Measurements from ENCODE around the gene PPFIA2. TPM values are rescaled to one million over a fixed set of nuclear protein-coding genes. Genes with fewer than 3 reads are reported as not detected.

Gene PPFIA2
- total RNA-seq, 1 experiment from 2014 or later: not detected

- TF ChIP-seq EZH2 (IDR thresholded peaks at IDR 0.05; ENCODE audit: low read length, unreplicated experiment): no peak
- no peak for TF ChIP-seq EZH2phosphoT487 (IDR thresholded peaks at IDR 0.05; ENCODE audit: borderline replicate concordance, low read length)
- TF ChIP-seq CTCF (conservative IDR thresholded peaks at IDR 0.05; ENCODE audit: low read depth, low read length): no peak
Observed at GRCh38 chr12:81350309-81350708, 408.8 kb downstream of the PPFIA2 start.

GRCh38 chr12:81347404-81347803, 411.7 kb downstream of the PPFIA2 start:
- POLR2A ChIA-PET (ENCODE audit: unreplicated experiment): no interaction called here
- no peak for TF ChIP-seq EZH2 (IDR thresholded peaks at IDR 0.05; ENCODE audit: low read length, unreplicated experiment)
- no peak for TF ChIP-seq CTCF (conservative IDR thresholded peaks at IDR 0.05; ENCODE audit: low read depth, low read length)
- no peak for TF ChIP-seq EZH2phosphoT487 (IDR thresholded peaks at IDR 0.05; ENCODE audit: borderline replicate concordance, low read length)

More at GRCh38 chr12:81350309-81350708, 408.8 kb downstream of the PPFIA2 start:
- no peaks in the 10 kb centered on the region for H3K36me3 ChIP-seq (ENCODE audit: low read depth, low read length)
- H3K4me2 ChIP-seq (ENCODE audit: low read length): no peak overlapping the region
- BruUV-seq (replicated peaks): no TSS peak
- ChIA-PET CTCF (no interaction called here), POLR2A (ENCODE audit: unreplicated experiment) (no interaction called here)
- no peaks in the 10 kb centered on the region for H3F3A ChIP-seq (ENCODE audit: low read length, unreplicated experiment)
- no peak overlapping the region for H3K4me3 ChIP-seq (ENCODE audit: low read length)
- no peaks in the 10 kb centered on the region for H3K27me3 ChIP-seq (ENCODE audit: low read length)
- no peak overlapping the region for H3K9ac ChIP-seq (ENCODE audit: low read length)
- ATAC-seq: no peak
- no peak overlapping the region for H3K27ac ChIP-seq (ENCODE audit: low read length)
- H4K20me1 ChIP-seq (ENCODE audit: low read length): no peaks in the 10 kb centered on the region
- H3K4me1 ChIP-seq (ENCODE audit: insufficient read depth, low read length): no peaks in the 10 kb centered on the region
- no peak overlapping the region for H2AFZ ChIP-seq (ENCODE audit: low read length)
- no peaks in the 10 kb centered on the region for H3K79me2 ChIP-seq (ENCODE audit: low read length)
- intact Hi-C loops (cut with micrococcal nuclease): no loop called here
- H3K9me2 ChIP-seq (replicated peaks; ENCODE audit: low read length): no peaks in the 10 kb centered on the region
- no peak for DNase-seq
- H3K9me3 ChIP-seq (ENCODE audit: low read length): no peaks in the 10 kb centered on the region

DNA sequence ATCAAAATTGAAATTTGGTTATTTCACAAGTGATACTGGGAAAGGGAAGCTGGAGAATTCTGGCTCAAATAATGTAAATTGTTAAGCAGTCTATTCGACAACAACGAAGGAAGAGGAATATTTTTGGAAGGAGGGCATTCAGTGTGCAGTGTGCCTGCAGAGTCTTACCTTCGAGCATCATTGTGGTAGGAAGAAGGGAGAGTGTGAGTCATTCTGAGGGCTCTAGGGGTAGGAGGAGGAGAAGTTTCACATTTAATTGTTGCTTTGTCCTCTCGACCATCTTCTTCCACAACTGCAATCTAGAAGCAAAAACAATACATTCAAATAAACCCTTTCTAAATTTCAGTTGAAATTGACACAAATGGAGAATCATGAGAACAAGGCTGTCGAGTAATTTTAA, 418.2 kb downstream of the PPFIA2 start:
- Histone ChIP-seq H3K27me3 (ENCODE audit: low read length) (0 out of 2 replicates have a peak, but pooled peaks cover 6% of the 10 kb centered on the region), H3K9ac (ENCODE audit: low read length) (no peak overlapping the region), H4K20me1 (ENCODE audit: low read length) (no peaks in the 10 kb centered on the region), H3K9me2 (replicated peaks; ENCODE audit: low read length) (no peaks in the 10 kb centered on the region), H3K4me2 (ENCODE audit: low read length) (no peak overlapping the region), H3K36me3 (ENCODE audit: low read depth, low read length) (no peaks in the 10 kb centered on the region), H3K27ac (ENCODE audit: low read length) (no peak overlapping the region), H3K4me1 (ENCODE audit: insufficient read depth, low read length) (no peaks in the 10 kb centered on the region), H2AFZ (ENCODE audit: low read length) (no peak overlapping the region), H3K9me3 (ENCODE audit: low read length) (no peaks in the 10 kb centered on the region), H3K4me3 (ENCODE audit: low read length) (no peak overlapping the region), H3F3A (ENCODE audit: low read length, unreplicated experiment) (no peaks in the 10 kb centered on the region), H3K79me2 (ENCODE audit: low read length) (no peaks in the 10 kb centered on the region)
- no TSS peak for BruUV-seq (replicated peaks)
- DNase-seq: no peak
- ATAC-seq: no peak
- ChIA-PET POLR2A (ENCODE audit: unreplicated experiment) (no interaction called here), CTCF (no interaction called here)
- intact Hi-C loops (cut with micrococcal nuclease): no loop called here
- no peak for TF ChIP-seq CTCF (conservative IDR thresholded peaks at IDR 0.05; ENCODE audit: low read depth, low read length)

More at GRCh38 chr12:81347404-81347803, 411.7 kb downstream of the PPFIA2 start:
- DNase-seq: no peak
- no TSS peak for BruUV-seq (replicated peaks)
- no peaks in the 10 kb centered on the region for H3K79me2 ChIP-seq (ENCODE audit: low read length)
- no peaks in the 10 kb centered on the region for H3F3A ChIP-seq (ENCODE audit: low read length, unreplicated experiment)
- no peak overlapping the region for H3K9ac ChIP-seq (ENCODE audit: low read length)
- H4K20me1 ChIP-seq (ENCODE audit: low read length): no peaks in the 10 kb centered on the region
- intact Hi-C loops (cut with micrococcal nuclease): no loop called here
- no peak for ATAC-seq
- H3K9me2 ChIP-seq (replicated peaks; ENCODE audit: low read length): no peaks in the 10 kb centered on the region
- no peaks in the 10 kb centered on the region for H3K36me3 ChIP-seq (ENCODE audit: low read depth, low read length)
- CTCF ChIA-PET: no interaction called here
- no peaks in the 10 kb centered on the region for H3K4me1 ChIP-seq (ENCODE audit: insufficient read depth, low read length)
- no peaks in the 10 kb centered on the region for H3K27me3 ChIP-seq (ENCODE audit: low read length)
- H3K27ac ChIP-seq (ENCODE audit: low read length): no peak overlapping the region
- H3K9me3 ChIP-seq (ENCODE audit: low read length): no peaks in the 10 kb centered on the region
- no peak overlapping the region for H3K4me3 ChIP-seq (ENCODE audit: low read length)
- no peak overlapping the region for H3K4me2 ChIP-seq (ENCODE audit: low read length)
- H2AFZ ChIP-seq (ENCODE audit: low read length): no peak overlapping the region

Measured in PC-3 (cell line).